ENCODE measurements around the gene RNF144A.

DNA sequence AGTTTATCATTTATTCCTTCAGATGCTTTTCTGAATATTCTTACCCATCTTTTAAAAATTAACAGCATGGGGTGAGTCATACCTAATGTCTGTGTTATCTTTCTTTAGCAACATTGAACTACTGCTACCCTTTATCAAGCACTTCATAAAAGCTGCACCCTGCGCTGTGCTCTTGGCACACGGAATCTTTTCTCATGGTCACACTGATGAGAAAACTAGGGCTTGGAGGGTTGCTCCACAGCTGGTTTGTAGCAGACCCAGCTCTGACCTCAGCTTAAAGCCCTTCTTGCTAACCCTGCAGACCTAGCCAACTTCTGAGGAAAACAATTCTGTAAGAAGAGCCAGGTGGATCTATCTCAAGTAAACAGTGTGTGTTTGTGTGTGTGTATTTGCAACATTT, 106.3 kb downstream of the RNF144A start:
- TF ChIP-seq, protein P1, sequence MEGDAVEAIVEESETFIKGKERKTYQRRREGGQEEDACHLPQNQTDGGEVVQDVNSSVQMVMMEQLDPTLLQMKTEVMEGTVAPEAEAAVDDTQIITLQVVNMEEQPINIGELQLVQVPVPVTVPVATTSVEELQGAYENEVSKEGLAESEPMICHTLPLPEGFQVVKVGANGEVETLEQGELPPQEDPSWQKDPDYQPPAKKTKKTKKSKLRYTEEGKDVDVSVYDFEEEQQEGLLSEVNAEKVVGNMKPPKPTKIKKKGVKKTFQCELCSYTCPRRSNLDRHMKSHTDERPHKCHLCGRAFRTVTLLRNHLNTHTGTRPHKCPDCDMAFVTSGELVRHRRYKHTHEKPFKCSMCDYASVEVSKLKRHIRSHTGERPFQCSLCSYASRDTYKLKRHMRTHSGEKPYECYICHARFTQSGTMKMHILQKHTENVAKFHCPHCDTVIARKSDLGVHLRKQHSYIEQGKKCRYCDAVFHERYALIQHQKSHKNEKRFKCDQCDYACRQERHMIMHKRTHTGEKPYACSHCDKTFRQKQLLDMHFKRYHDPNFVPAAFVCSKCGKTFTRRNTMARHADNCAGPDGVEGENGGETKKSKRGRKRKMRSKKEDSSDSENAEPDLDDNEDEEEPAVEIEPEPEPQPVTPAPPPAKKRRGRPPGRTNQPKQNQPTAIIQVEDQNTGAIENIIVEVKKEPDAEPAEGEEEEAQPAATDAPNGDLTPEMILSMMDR (IDR thresholded peaks at IDR 0.05): no peak
- TF ChIP-seq POLR2A (IDR thresholded peaks at IDR 0.05) (no peak), POLR2AphosphoS5 (IDR thresholded peaks at IDR 0.05) (no peak)
